Hematopoietic multipotent progenitor cell treated with erythropoietin and hydrocortisone succinate and interleukin-3 and kit ligand, for 17 days (in vitro differentiated cells): Measurements from ENCODE around the gene BPGM.
"Not testable (repeated sequence)": the region's sequence is repeated elsewhere in the genome, so short reads cannot be mapped to it uniquely, and the experiment has no call there.

Experiments used
- DNase-seq: peaks from one replicate; pipeline ENCODE4 v3.0.0-alpha.2; 2015; ENCODE audit warnings: low spot score

Gene BPGM

GRCh38 chr7:134665045-134665444, 18.4 kb downstream of the BPGM start:
- DNase-seq, result not testable (repeated sequence)

- no peak for DNase-seq
These were observed 21.2 kb downstream of the BPGM start for GRCh38 chr7:134667899-134668298.

DNA sequence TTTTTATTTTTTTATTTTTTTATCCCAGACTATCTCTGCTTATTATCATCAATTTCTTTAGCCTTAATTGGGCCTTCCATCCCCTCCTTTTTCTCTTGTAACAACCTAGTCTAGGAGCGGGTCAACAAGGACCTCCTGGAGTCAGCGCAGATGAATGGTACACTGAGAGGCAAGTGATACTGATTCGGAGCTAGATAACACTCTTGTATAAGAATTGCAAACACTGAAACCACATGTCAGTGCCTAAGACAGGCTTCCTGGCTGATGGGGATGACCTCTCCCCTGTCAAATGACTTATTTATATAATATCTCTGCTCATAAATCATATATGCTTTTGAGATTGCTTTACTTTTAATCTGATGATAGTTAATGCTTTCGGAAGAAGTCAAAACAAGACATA, 22.7 kb downstream of the BPGM start:
- no peak for DNase-seq

DNA sequence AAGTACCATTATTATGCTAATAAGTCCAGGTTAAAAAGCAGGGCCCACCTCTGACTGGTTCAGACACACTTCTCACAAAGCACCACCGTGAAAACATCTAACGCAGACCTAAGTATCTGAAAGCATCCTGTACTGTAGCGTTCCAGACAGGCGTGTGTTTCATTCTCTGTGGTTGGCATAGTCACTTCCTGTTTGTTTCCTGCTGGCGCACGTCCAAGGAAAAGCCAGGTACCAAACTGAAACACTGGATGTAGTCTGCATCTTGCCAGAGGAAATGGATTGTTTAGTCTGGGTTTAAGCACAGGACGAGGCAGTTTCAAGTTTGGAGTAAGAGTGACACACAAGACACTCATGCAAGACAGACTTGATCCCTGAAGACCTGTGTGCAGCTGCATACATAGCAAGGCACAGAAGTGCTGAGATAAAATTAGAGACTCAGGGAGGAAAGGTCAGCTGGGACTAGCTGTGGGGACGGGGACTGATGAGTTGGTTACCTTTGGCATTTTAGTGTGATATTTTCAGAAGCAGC, 23.3 kb downstream of the BPGM start:
- peak; percentile 51 for DNase-seq

- DNase-seq, result no peak
These were observed 25.0 kb downstream of the BPGM start for GRCh38 chr7:134671609-134672008.

DNA sequence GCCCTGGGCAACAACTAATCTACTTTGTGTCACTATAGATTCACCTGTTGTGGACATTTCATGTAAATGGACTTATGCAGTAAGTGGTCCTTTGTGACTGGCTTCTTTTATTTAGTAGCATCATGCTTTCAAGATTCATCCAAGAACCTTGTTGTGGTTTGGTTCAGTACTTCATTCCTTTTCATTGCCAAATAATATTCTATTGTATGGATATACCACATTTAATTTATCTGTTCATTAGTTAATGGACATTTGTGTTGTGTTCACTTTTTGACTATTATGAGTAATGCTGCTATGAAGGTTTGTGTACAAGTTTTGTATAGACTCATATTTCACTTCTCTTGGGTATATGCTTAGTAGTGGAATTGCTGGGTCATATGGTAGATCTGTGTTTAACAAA, 27.8 kb downstream of the BPGM start:
- no peak for DNase-seq

GRCh38 chr7:134676743-134677142, 30.1 kb downstream of the BPGM start:
- peak; percentile 64 for DNase-seq

GRCh38 chr7:134678115-134678514, 31.5 kb downstream of the BPGM start:
- no peak for DNase-seq

DNA sequence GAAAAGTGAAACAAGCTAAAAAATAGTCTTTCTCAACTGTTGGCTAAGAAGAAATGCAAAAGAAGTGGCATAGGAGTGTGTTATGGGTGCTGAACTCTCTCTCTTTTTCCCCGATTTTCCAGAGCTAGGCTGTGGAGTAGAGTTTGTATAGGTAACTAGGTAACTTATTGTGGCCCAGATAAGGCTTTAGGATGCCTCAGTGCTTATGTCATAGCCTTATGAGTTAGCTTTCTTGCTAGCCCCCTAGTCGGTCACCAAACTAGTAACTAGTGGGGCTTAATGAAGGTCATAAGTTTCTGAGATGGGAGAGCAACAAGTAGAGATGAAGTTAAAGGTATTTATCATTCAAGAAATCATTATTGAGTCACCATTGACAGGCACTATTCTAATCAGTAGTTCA, 32.4 kb downstream of the BPGM start:
- no peak for DNase-seq

GRCh38 chr7:134684165-134684564, 37.5 kb downstream of the BPGM start:
- DNase-seq, result no peak

GRCh38 chr7:134685250-134685649, 38.6 kb downstream of the BPGM start:
- no peak for DNase-seq

DNA sequence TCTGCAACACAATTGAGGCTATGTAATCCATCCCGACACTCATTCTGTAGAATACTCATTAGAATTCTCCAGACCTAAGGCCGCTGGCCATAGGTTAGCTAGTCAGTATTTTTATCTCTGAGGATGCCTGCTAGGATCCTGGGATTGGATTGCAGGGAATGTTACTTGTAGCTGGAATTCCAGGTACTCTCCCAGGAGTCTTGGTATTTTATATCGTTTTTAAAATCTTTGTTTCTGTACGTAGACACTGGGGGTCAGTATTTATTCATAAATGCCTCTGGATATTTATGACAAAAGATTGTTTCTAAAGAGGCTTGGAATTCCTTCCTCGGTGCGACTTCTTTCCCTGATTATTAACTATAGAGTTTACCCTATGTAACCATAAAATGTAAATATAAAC, 40.1 kb downstream of the BPGM start:
- no peak for DNase-seq

DNA sequence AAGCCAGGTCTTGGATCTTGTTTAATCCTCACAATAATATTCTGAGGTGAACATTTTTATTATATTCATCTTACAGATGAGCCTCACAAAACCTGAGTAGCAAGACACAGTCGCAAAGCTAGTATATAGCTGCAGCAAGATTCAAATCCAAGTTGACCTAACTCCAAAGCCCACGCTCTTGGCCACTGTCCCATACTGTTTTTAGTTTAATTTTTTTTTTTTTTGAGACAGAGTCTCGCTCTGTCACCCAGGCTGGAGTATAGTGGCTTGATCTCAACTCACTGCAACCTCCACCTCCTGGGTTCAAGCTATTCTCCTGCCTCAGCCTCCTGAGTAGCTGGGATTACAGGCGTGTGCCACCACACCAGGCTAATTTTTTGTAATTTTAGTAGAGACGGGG, 42.9 kb downstream of the BPGM start:
- not testable (repeated sequence) for DNase-seq

- DNase-seq, result no peak
These were observed 43.4 kb downstream of the BPGM start for GRCh38 chr7:134690016-134690415.

- DNase-seq, result no peak
These were observed 44.2 kb downstream of the BPGM start for GRCh38 chr7:134690614-134691504.

GRCh38 chr7:134691546-134692343, 45.1 kb downstream of the BPGM start:
- no peak for DNase-seq

- no peak for DNase-seq
These were observed 45.7 kb downstream of the BPGM start for GRCh38 chr7:134692344-134692705.

GRCh38 chr7:134693256-134693655, 46.6 kb downstream of the BPGM start:
- no peak for DNase-seq

DNA sequence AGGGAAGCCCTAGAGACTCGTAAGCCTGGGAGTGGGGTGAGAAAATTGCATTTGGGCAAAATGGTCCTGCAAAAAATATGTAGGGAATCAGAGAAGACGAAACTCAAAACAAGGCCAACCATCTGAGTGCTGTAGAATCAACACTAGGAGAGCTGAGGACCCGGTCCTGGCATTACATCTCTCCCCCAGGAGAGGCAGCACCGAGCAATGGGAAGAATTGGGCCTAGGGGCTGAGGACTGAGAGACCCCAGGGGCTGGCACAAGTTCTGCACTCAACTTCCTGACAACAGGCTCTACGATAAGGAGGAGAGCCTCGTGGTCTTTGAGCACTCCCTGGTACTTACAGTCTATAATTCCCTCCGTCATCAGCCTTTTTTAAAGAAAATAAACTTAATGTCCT, 47.6 kb downstream of the BPGM start:
- no peak for DNase-seq

- DNase-seq, result no peak
These were observed 48.1 kb downstream of the BPGM start for GRCh38 chr7:134694767-134695166.

- no peak for DNase-seq
These were observed 48.7 kb downstream of the BPGM start for GRCh38 chr7:134695321-134695860.

- DNase-seq, result no peak
These were observed 49.6 kb downstream of the BPGM start for GRCh38 chr7:134696261-134696660.
